C1 segment of cervical spinal cord (tissue), 14 donors: Measurements from ENCODE around the gene ENTREP3.
"Not testable (repeated sequence)": the region's sequence is repeated elsewhere in the genome, so short reads cannot be mapped to it uniquely, and the experiment has no call there.

Experiments used
- DNase-seq, 14 donors: peaks; one replicate each; lab custom pipeline; 2025; lab: John Stamatoyannopoulos, UW

ENTREP3 gene

DNA sequence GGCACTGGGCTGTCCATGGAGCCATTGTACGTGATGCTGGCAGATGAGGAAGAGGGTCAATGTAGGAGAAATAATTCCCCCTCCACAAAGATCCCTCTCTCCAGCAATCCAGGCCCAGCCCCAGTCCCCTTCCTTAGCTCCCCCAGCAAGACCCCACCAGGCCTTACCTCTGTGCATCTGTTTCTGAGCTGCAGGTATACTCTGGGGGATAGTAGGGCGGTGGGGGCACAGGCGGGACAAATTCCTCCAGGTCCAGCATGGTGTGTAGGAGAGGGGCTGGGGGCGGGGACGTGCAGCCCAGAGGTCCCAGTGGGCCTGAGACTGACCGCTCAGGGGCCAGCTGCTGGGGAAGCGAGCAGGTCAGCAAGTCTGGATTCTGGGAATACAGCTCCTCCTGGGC is 3.7 kb downstream of the ENTREP3 start:
- DNase-seq = no peak

DNA sequence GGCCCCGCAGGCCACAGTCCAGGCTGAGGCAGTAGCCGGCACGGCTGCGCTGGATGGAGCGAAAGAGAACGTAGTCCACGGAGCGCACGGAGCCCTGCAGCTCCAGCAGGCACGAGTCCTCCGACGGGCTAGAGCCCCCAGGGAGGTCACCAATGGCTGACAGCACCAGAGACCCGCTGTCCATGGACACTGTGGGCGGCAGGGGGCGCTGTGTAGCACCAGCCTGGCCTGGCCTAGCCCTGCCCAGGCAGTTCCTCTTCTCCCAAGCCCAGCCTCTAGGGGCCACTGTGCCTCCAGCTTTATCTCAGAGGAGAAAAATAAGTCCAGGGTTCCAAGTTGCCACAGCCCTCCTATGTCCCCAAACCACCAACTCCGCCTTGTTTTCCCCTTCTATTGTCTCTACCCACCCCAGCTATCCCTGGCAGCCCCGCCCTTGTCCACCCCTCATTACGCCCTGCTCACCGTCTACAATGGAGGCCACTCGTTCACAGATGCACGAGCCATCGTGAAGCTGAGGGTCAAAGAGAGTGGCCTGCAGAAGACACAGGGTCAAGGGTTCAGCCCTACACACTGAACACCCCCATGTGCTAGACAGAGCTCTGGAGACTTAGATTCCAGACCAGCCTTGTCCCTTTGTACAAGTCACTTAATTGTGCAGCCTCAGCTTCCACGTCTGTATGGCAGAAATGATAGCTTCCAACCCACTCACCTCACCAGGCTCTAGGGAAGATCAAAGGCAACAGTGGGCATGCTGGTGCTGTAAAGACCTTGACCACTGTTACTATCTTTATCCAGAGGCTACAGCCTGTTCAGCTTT is 4.4 kb downstream of the ENTREP3 start:
- DNase-seq = peak in 13 of 14 donors; percentile 32 to 89 (median 77)

DNA sequence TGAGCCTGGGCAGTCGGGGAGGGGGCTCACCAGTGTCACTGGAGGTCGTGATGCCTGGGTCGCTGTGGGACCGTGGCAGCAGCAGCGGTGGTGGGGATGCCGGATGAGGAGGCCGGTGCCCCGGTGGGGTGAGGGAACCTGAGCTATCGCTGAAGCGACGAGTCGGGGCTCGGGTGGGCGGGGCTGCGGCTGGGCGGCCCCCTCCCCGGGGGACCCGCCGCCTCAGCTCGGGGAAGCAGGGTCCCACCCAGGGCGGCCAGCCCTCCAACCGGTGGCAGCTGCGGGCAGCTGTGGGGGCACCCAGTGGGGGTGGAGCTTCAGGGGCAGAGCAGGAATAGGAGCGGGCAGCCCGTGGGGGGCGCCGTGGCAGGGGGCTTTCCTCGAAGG is 5.0 kb downstream of the ENTREP3 start:
- DNase-seq = no peak

DNA sequence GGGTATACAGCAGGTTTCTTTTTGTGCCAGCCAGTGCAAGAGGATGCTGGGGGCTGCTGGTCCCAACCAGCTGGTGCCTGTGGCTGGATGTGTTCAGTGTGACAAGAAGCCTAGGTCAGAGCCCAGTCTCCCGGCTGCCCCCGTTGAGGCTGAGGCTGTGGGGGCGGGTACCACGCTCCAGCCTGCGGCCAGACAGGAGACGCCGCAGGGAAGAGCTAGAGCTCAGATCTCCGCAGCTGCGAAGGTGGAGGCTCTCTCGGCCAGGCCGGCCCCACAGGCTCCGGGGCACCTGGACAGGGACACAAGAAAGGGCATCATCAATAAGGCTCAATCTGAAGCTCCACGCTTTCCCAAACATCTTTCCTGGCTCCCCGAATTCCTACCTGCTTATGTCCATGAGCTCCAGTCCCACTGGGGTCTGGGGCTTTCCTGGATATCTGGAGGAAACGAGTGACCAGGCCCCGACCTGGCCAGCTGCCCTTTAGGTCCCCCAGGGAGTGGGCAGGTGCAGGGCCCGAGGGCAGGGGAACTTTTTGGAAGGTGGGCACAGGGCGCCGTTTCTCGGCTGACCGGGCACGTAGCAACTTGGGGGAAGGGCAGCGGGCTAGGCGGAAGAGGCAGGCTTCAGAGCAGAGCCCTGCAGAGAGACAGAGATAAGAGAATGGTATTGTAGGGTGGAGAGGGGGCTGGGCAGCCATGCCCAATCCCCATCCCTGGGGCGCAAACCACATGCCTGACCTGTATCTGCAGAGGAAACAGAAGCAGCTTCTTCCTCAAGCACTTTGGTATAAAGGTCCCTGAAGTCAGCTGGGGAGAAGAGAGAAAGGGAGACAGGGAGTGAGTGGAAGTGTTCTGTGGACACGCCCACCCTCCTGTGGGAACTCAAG is 7.4 kb downstream of the ENTREP3 start:
- no peak for DNase-seq

DNA sequence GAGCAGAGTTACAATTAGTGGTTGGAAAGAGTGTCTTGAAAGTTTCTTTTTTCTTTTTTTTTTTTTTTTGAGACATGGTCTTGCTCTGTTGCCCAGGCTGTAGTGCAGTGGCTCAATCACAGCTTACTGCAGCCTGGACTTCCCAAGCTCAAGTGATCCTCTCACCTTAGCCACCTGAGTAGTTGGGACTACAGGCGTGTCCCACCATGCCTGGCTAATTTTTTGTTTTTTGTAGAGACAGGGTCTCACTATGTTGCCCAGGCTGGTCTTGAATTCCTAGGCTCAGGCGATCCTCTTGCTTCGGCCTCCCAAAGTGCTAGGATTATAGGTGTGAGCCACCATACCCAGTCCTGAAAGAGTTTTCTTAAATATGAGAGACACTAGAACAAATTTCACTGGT is 8.5 kb downstream of the ENTREP3 start:
- not testable (repeated sequence) for DNase-seq

DNA sequence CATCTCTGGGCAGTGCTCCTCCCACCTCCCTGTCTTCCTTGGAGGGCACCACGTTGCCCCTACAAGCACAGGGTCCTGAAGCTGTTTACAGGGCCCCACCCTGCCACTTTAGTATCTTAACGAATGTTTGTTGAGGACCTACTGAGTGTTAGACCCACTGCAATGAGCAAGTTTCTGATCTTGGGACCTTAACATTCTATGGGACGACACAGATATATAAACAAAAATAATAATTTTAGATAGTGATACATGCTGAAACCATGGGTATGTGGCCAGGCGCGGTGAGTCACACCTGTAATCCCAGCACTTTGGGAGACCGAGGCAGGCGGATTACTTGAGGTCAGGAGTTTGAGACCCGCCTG is 10.1 kb downstream of the ENTREP3 start:
- no peak for DNase-seq

DNA sequence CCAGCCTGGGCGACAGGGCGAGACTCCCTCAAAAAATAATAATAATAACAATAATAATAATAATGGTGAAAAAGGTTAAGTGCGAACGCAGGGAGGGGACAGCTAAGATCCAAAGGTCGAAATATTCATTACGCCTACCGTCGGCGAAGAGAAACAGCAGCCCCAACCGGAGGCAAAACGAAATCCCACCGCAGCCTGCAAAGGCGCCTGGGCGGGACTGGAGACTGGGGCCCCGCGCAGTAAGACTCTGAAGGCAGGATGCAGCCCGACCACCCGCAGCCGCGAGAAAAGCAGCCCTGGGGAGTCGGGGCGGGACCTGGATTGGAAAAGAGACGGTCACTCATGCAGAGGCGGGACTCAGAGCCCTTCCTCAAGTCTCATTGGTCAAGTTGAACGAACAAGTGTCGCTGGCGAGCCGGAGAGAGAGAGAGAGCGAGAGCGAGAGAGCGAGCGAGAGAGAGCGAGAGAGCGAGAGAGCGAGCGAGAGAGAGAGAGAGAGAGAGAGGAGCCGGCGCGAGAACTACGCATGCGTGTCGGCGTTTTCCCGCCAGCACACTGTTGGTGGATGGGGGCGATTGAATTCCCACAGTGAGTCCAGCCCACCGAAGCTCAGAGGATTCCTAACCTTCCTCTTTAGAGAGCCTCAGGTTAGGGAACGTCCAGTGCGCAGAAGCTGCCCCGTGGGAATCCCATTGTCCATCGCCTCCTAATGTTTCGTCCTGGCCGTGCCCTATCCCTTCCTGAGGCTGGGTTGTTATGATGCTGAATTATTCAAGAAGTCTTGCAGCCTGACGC is 10.7 kb downstream of the ENTREP3 start:
- DNase-seq = peak; percentile 79 to 99 (median 95)

DNA sequence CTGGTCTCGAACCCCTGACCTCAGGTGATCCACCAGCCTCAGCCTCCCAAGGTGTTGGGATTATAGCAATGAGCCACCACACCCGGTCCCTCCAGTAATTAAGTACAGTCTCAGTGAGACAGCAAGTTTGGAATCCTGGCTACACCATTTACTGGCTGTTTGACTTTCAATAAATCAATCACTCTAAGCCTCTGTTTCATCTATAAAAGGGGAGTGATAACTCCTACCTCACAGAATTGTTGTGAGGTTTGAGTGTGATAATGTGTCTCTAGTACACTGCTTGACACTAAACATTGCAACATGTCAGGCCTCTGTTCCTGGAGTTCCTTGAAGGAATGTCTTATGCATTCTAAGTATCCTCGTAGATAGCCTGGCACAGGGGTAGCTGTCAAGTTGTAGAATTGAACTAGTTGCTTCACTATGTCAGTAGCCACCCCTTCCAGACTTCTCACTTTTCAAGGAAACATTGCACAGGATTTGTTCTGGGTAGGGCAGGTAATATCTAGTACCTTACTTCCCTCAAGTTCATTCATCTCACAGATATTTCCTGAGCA is 12.4 kb downstream of the ENTREP3 start:
- no peak for DNase-seq

DNA sequence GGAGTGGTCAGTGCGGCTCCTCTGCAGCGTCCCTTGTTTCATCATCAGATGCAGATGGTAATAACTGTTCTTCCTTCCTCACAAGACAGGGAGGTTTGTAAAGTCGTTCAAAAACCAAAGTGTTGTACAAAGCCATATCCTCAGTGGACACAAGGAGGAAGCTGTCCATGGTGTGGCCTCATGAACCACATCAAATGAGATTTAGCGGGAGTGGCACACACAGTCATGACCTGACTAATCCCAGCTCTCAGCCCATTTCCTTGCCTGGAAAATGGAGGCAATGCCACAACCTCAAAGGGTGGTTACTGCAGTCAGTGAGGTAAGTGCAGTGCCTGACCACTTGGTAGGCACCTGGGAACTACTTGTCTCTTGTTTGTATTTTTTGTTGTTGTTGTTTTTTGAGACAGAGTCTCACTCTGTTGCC is 13.4 kb downstream of the ENTREP3 start:
- DNase-seq = no peak

DNA sequence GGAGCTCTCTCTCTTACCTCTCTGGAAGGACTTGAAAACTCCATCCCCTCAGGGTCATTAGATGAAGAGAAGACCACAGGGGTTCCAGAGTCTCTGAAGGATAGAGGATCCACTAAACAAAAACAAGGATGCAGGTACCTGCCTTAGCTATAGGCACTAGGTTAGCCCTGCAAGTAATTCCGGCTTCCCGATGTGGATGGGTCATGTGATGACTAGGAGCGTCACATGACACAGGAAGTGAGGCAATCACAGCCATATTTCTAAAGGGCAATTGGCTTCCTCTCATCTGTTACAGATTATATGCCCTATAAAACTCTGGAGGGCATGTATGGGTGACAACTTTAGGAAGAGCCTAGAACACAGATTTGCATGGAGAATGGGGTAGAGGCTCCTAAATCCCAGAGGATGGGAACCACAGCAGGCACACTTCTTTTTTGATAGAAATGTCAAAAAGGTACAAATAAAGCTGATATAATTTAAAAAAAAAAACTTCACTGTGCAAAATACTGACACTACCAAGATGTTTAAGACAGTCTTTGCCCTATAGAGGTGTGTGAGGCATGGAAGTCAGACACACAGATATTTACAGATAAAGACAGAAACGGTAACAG is 14.1 kb downstream of the ENTREP3 start:
- peak in 12 of 14 donors; percentile 18 to 81 (median 69) for DNase-seq

DNA sequence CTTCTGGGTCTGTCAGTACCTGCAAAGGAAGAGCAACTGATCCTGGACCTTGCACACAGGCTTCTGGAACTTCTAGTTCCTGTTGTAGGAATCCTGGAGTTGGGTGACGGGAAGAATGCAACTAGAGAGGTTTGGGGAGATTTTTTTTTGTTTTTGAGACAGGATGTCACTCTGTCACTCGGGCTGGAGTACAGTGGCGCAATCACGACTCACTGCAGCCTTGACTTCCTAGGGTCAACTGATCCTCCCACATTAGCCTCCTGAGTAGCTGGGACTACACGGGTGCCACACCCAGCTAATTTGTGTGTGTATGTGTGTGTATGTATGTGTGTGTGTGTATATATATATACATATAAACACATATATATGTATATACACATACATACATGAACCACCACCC is 18.8 kb downstream of the ENTREP3 start:
- no peak for DNase-seq

DNA sequence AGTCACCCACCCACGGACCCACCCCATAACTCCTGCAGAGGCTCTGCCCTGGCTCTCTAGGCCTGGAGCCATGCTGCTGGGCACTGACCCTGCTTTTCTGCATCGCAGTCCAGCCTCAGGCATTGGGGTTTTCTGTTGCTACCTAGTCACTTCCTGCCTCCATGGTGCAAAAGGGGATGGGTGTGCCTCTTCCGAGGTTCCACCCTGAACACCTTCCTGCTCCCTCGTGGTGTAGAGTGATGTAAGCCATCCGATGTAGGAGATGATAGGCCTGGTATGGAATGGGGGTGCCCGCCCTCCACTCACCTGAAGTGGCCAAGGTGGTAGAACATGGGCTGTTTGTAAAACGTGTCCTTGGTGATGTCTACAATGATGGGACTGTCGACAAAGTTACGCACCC is 19.9 kb downstream of the ENTREP3 start:
- not testable (repeated sequence) for DNase-seq

DNA sequence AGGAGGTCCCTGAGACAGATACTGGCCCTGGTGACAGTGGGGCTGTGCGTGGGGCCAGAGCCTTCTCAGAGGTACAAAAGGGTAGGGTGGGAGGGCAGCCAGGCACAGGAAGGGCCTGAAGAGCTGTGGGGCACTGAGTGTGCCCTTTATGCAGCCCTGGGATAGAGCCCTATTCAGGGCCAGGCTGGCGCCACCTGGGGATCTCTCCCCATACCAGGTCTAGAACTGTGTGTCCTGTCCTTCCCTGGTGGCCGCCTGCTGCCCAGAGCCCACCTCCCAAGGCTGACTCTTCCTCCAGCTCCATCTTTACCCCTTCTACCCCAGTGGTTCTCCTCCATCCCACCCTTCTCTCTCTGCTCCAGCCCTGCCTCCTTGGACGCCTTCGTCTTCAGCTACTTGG is 21.8 kb downstream of the ENTREP3 start:
- DNase-seq = not testable (repeated sequence)

DNA sequence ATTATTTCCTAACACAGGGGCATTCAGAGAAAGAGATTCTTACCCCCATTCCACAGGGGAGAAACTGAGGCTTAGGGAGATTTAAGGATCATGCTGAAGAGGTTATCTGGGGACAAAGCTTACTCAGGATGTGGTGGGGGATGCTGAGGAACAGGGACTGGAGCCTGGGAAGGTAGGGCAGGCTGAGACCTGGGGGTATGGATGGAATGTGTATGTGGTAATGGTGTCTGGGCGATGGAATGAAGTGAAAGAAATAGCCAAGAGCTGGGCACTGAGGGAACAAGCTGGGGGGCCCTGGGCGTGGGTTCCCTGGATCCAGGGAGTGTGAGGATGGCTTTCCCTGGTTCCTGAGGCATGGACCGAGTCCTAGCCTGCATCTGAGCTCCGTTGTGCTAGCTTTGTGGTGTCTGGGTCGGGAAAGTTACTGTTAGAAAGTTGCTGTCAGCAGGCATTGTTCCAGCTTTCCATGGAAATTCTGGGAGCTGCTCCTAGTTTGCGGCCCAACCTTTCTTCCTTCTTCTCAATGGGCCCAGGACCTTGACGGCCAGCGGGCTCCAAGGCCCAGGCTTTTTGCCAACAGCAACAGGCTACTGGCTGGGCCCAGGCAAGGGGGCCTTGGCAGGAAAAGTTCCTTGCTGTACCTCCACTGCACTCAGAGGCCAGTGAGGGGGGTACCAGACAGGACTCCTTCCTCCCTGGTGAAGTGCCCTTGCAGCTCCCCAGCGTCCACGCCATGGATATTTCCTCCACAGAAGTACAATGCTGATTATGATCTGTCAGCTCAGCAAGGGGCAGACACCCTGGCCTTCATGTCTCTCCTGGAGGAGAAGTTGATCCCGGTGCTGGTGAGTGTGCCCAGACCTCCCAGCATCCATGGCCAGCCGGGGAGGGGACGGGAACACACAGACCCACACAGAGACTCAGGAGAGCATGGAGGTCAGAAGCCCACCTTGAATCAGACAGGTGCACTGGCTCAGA is 23.0 kb downstream of the ENTREP3 start:
- DNase-seq = peak in 6 of 14 donors; percentile 11 to 58 (median 27)

DNA sequence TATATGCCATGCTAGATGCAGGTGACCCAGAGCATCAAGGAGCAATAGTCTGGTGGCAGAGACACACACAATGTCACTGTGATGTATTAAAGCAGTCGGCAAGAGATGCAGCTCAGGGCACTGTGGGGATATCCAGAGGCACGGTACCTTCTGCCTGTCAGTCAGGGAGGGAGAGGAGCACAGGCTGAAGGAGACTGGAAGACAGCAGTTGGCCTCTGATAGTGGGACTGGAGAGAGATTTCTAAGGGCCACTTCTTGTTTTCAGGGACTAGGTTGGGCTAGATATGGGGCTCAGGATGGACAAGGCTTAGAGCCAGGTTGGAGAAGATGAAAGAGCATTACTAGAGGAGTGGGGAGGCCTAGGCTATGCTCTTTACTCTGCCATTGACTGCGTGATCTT is 24.0 kb downstream of the ENTREP3 start:
- DNase-seq = not testable (repeated sequence)

DNA sequence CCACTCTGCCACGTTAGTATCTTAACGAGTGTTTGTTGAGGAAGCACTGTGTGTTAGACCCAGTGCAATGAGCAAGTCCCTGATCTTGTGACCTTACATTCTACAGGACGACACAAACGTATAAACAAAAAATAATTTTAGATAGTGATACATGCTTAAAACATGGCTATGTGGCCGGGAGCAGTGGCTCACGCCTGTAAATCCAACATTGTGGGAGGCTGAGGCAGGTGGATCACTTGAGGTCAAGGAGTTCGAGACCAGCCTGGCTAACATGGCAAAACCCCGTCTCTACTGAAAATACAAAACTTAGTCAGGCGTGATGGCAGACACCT is 27.2 kb downstream of the ENTREP3 start:
- DNase-seq = peak in 1 of 14 donors; percentile 32

DNA sequence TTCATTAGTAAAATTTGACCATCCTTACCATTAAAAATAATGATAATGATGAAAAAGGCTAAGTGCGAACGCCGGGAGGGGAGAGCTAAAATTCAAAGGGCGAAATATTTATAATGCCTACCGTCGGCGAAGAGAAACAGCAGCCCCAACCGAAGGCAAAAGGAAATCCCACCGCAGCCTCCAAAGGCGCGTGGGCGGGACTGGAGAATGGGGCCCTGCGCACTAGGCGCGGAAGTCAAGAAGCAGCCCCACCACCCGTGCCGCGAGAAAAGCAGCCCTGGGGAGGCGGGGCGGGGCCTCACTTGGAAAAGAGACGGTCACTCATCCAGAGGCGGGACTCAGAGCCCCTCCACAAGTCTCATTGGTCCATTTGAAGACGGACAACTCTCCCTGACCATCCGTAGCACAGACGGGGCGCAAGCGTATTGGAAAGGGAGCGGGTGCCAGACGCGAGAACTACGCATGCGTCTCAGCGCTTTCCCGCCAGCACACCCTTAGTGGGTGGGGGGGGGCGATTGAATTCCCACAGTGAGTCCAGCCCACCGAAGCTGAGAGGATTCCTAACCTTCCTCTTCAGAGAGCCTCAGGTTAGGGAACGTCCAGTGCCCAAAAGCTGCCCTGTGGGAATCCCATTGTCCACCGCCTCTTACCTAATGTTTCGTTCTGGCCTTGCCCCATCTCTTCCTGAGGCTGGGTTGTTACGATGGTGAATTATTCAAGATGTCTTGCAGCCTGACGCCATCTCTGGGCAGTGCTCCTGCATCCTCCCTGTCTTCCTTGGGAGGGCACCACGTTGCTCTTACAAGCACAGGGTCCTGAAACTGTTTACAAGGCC is 27.8 kb downstream of the ENTREP3 start:
- DNase-seq = peak; percentile 75 to 99 (median 97)

DNA sequence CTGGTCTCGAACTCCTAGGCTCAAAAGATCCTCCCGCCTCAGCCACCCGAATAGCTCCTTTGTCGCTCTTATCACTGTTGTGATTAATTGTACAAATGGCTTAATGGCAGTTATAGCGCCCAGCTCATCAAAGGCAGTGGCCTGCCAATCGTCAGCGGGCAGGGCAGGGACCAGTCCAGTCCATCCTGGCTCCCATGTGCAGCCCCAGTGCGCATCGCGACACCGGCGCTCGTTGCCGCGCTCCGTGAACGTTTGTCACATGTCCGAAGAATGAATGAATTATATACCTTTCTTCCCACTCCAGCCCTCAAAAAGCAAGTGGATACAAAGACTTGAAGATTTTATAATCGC is 28.4 kb downstream of the ENTREP3 start:
- DNase-seq = peak in 7 of 14 donors; percentile 42 to 77 (median 68)
